Jurkat, Clone E6-1 (cell line): ENCODE results near the gene ARNT2.

Experiments used
- DNase-seq: peaks from one replicate; pipeline ENCODE4 v3.0.0-alpha.2; 2011; ENCODE audit warnings: low read depth, low spot score
- H3K4me3 ChIP-seq: 2 replicates; pipeline ENCODE4 v1.5.1; 2011; ENCODE audit warnings: mild to moderate bottlenecking, low read length, control low read depth, moderate library complexity

Gene ARNT2

DNA sequence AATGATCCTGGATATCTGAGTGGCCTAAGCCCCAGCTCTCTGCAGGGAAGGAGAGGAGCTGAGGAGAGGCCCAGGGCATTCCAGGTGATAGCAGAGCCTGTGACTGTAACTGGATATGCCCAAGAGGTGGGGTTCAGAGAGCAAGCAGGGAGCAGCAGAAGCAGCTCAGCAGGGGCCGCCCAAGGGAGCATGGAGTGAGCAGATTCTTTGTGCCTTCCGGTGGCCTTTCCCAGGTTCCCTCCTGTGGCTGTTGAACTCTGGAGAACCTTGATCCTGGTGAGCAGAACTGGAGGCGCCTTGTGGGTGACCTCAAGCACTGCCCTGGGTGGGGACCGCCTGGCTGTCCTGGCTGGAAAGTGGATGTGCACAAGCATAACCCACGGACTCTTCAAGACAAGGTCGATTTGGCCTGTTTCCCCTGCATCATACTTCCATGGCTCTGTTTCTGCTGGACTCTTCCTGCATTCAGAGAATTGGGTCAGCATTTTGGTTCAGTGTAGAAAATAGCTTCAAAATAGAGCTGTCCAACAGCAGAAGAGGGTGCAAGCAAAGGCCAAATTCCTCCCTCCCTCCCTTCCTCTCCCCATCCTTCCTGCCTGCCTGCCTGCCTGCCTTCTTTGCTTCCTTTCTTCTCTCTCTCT, 76.1 kb downstream of the ARNT2 start:
- no peak overlapping the region for H3K4me3 ChIP-seq
- DNase-seq = no peak

DNA sequence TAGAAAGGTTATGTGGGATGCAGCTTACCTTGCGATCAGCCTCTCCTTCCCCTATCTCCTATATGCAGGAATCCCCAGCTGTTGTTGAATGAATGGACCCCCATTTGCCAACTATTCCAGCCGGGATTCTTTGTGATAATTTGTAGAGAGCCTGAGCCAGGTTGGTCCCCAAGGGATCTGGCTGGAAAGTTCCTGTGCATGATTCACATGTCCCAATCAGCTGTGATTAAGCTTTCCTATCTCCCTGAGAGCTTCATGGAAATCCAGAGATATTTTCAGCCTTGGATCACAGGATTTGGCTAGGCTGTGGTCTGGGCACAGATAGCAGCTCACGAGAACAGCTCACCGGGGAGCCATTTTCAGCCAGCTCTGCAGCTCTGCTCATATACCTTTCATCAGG, 76.7 kb downstream of the ARNT2 start:
- H3K4me3 ChIP-seq = no peak overlapping the region
- no peak for DNase-seq

DNA sequence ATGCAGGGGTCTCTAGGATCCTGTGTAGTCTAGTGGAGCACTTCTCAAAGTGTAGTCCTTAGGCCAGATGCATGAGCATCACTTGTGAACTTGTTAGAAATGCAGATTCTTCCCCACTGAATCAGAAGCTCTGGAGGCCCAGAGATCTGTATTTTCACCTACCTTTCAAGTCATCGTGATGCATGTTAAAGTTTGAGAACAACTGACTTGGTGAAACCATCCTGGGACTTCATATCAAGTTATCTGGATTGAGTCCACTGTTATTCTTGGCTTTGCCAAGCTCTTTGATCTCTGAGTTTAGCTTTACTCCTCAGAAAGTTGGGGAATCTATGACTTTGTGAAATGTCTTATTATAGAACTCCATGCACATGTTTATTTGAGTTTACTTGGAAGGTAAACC, 78.5 kb downstream of the ARNT2 start:
- no peak for DNase-seq

DNA sequence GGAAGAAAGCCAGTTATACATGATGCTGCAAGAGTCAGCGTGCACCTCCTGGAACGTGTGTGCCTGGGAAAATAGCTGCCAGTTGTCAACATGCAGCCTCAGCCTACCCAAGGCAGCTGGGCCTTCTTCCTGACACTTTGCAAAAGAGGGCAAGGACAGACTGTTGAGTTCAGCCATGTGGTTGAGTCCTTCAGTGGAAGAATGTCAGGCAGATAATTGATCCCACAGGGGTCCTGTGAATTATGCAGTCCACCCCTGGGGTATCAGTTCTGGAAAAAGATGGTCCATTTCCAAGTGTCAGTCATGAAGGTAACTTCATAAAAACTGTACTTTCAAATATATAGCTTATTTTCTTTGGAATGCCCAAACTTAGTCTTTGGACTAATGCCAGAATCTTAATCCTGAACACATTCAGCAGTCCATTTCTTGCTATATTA, 79.6 kb downstream of the ARNT2 start:
- H3K4me3 ChIP-seq = no peak overlapping the region
- no peak for DNase-seq

More for the DNA sequence above, 78.5 kb downstream of the ARNT2 start:
- H3K4me3 ChIP-seq = no peak overlapping the region

DNA sequence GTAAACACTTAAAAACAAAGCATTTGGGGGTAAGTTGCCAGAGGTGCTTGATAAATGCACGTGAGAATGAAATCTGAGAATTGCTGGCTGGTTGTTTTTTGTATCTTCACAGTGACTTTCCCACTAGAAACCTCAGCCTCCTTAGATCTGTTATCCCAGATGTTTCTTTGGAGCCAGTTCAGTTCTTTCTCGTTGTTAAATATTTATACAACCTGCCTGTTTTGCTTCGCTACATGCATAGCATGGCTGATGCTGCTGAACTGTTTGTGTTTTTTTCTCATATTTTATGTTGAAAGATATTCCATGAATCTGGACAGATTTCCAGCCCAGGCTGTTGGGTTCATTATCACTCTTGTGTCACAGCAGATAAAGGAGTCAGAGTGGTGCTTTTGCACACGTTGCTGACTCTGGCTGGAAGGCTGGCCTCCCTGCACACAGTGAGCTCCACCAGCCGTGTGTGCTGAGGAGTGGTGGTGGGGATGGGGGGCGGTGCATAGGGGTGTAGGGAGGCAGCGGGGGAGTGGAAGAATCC, 80.2 kb downstream of the ARNT2 start:
- DNase-seq = no peak
- no peak overlapping the region for H3K4me3 ChIP-seq

DNA sequence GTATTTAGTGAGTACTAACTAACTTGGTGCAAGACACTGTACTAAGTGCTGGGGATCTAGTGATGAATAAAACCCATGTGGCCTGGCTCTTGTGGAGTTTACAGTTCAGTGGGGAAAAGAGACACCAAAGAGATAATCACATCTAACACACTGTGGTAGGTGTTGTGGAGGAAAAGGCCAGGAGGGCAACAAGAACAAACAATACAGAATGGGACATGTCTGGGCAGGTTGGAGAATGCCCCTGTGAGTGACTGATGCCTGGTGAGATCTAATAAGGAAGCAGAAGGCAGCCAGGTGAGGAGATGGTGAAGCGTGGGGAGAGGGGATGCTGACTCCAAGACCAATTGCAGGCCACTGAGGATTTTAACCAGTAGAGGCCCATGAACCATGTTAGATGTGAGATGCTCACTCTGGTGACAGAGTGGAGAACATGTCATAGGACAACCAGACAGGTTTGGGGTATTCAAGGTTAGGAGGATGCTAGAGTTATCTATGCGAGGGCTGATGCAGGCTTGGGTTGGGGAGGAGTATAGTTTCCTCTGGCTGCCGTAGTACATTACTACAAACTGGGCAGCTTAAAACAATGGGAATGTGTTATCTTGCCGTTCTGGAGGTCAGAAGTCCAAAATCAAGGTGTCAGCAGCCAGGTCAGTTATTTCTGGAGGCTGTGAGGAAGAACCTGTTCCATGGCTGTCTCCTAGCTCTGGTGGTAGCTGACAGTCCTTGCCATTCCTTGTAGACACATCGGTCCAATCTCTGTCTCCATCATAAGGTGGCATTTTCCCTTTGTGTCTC, 81.4 kb downstream of the ARNT2 start:
- no peak for DNase-seq

DNA sequence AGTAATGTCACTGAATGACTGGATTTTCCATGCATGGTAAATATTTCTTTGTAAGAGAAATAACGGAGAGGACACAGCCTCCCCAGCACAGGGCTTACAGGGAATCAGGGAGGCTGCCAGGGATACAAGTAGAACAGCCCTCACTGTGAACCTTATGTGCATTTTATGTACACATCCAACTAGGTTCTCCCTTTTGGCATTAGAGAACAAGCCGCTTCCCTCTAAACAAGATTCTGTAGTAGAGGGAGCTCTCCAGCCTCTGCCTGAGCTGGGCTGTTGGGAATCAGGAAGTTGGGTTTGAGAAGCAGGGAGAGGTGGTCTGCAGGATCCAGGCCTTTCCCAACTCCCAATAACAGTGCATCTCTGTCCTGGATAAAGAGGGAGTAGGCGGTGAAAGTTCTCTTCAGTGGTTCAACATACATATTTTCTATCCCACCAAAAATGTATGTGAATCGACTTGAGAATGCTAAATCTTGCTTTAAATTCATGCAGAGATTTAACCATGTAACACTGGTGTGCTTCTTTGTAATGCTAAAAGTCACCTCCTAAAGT, 83.7 kb downstream of the ARNT2 start:
- DNase-seq = no peak
- H3K4me3 ChIP-seq = no peak overlapping the region

More for the DNA sequence above, 81.4 kb downstream of the ARNT2 start:
- no peak overlapping the region for H3K4me3 ChIP-seq

DNA sequence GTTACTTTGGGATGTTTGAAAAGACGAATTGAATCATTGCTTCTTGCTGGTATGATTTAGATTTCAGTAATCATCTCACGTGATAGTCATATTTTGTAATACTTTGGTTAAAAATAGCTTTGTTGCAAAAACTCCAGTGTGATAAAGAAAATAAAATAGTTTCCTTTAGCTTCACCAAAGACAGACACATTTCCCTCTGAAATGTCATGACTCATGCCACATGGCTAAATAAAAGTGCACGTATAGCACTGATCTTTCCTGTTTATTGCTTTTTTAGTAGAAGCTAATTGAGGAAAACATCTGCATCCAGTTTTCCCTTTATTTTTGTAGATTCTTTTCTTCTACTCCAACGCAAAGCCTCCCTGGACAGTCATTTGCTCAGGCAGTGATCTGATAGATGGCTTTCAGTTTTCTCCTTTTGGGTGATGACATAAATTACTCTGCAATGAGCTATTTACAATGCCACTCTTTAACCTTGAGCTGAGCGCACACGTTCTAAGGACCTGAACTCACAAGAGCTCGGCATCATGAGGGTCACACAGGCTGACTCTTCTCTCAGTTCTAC, 84.9 kb downstream of the ARNT2 start:
- H3K4me3 ChIP-seq = no peak overlapping the region
- no peak for DNase-seq

DNA sequence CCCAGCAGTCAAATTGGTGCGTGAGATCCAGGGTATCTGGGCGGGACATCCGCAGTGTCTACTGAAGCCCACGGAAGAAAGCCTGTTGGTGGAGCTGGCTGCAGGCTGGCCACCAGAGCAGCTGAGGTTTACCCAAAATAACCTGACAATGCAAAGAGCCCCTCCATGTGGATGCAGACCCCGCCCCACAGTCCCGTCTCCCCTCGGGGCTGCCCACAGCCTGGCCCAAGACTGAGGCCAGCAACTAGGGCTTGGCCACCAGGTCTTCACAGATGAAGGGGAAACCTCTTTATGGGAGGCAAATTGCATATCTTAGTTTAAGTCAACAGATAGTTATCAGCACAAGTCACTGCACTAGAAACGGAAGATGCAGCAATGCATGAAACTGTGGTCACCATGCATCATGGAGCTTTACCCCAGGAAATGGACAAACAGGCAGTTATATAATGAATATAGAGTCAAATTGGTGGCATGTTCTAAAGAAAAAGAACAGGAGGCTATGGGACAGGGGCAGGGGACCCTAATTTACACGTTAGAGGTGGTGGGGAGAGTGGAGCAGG, 86.3 kb downstream of the ARNT2 start:
- no peak overlapping the region for H3K4me3 ChIP-seq

DNA sequence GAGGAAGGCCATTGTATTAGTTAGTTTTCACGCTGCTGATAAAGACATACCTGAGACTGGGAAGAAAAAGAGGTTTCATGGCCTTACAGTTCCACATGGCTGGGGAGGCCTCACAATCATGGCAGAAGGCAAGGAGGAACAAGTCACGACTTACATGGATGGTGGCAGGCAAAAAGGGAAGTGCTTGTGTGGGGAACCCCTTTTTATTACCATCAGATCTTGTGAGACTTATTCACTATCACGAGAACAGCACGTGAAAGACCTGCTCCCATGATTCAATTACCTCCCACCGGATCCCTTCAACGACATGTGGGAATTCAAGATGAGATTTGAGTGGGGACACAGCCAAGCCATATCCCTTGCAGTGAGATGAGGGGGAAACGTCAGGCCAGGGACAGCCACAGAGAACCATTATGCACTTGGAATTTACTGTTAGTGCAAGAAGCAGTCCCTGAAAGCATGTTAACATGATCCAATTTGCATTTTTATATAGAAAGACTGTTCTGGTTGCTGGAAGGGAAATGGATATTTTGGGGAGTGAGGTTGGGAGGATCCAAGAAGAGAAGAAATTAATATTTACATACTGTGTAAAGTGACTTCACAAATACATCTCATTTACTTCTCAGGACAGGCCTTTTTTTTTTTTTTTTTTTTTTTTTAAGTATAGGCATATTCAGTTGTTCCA, 87.1 kb downstream of the ARNT2 start:
- no peak overlapping the region for H3K4me3 ChIP-seq
- no peak for DNase-seq

More for the DNA sequence above, 86.3 kb downstream of the ARNT2 start:
- no peak for DNase-seq

DNA sequence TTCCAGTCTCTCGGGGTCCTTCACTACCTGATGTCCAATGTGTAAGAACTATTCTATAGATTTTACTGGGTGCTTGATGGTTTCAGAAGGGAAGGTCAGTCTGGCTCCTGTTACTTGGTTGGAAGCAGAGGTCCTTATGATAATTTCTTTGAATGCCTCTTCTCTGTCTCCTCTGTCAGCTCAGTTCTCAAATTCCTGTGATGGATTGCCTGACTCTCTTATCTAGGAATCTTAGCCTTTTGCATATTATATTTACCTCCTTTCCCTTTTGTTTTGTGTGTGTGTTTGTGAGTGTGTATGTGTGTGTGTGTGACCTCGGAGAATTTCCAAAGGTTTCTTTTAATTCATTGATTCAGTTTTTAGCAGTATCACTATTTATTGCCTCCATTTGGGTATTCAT, 88.2 kb downstream of the ARNT2 start:
- no peak overlapping the region for H3K4me3 ChIP-seq
- DNase-seq = no peak

DNA sequence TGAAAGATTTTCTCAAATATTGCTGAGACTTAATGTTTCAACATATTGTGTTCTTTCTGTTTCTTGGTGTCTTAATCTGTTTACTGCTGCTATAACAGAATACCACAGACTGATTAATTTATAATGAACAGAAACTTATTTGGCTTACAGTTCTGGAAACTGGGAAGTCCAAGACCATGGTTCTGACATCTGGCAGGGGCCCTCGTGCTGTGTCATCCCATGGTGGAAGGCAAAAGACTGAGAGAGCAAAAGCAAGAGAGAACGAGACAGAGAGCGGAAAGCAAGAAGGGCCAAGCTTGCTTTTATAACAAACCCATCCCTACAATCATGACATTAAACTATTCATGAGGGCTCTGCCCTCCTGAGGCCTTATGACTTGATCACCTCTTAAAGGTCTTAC, 88.7 kb downstream of the ARNT2 start:
- DNase-seq = no peak
- H3K4me3 ChIP-seq = no peak overlapping the region

DNA sequence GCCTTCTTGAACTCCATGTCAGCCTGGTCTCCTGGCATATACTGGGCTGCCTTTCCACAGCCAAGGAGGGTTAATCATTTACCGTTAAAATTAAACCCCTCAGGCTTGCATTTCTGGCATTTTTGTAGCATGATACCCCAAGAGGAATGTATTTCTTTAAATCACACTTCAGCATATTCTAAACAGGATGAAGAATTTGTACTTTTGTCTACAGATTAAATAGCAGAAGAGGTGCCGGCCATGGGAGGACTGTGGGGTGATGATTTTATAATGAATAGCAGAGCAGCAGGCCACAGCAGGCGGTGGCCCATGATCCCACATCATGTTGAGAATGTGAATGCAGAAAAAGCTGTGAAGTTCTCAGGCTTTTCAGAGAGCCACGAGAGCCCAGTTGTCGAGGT, 90.2 kb downstream of the ARNT2 start:
- H3K4me3 ChIP-seq = no peak overlapping the region
- no peak for DNase-seq

DNA sequence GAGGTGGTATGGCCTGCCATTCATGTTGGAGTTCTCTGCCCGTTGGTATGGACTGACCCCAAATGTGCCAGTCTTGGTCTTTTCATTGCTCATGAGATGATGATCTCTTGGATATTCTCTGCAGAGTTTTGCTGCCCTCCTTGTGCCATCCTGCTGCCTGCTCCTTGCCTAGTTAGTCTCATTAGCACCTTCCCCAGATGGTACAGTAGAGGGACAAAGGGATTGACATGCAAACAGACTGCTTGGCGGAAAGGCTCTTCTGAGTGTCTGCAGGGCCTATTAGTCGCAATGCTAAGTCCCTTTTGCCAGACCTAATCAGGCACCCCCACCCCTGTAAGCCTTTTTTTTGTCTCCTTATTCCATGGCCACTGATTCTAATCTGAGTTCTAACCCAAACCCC, 90.6 kb downstream of the ARNT2 start:
- H3K4me3 ChIP-seq = no peak overlapping the region
- DNase-seq = no peak

DNA sequence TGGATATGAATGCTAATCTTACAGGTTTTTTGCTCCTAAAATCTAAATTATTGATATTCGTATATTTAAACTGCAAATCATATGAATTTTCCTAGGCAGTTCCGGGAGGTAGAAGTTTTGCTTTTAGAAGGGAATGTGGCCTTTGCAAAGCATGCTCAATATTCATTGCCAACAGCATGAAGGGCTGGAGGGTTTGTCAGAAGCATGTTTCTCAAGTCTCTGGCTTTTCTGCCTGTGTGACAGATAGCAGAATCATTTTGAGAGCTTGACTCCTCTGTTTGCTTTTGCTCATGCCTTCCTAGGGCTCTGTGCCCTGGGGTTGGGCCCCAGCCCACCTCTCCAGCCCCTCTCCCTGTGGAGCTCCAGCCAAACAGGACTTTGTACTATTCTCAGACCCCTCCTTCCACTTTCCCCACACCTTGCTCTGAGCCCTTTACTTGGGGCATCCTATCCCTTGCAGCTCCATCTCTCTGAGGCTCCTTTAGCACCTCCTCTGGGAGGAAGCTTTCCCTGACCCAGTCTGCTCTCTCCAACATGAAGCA, 91.3 kb downstream of the ARNT2 start:
- no peak for DNase-seq
- H3K4me3 ChIP-seq = no peak overlapping the region

DNA sequence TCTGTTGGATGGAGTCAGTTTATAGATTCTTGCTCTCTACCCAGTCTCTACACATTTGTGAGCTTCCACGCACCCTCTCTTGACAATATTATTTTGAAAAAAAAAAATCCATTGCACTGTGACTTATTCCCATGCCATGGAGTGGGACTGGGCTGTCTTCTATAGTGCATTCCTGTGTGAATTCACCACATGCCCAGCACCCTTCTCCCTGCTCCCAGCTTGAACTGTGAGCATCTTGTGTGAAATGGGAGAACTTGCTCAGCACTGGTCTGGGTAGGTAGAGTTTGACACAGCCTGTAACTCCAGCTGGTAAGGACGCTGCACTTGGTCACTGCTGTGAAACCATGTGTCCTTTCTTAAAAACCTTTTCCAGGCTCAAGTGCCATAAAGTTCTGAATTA, 91.9 kb downstream of the ARNT2 start:
- no peak for DNase-seq
- no peak overlapping the region for H3K4me3 ChIP-seq

DNA sequence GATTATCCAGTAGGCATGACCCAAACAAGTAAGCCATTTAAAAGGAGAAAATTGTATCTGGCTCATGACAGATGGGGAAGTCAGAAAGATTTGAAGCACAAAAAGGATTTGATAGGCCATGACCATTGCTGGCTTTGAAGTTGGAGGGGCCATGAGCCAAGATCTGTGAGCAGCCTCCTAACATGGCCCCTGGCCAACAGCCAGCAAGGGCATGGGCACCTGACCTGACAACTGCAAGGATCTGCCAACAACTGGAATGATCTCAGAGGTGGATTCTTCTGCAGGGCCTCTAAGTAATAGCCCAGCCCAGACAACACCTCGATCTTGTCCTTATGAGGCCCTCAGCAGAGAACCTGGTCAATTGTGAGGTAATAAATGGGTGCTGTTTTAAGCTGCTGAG, 93.0 kb downstream of the ARNT2 start:
- DNase-seq = no peak
- H3K4me3 ChIP-seq = no peak overlapping the region

DNA sequence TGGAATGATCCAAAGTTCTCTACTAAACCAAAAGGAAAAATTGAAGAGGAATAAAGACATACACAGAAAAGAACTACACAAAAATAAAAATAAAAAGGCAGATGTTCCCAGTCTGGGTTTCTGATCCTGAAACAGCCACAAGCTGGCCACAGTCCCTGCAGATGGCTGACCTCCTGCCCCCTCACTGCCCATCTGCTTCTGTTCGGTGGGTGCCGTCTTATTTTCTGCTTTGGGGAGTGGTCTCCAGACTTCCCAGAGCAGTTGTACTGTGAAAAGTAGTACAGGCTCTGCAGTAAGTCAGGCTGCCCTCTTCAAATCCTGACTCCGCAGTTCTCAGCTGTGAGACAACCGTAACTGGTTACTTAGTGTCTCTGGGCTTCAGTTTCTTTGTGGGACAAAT, 94.5 kb downstream of the ARNT2 start:
- DNase-seq = no peak
- H3K4me3 ChIP-seq = no peak overlapping the region

DNA sequence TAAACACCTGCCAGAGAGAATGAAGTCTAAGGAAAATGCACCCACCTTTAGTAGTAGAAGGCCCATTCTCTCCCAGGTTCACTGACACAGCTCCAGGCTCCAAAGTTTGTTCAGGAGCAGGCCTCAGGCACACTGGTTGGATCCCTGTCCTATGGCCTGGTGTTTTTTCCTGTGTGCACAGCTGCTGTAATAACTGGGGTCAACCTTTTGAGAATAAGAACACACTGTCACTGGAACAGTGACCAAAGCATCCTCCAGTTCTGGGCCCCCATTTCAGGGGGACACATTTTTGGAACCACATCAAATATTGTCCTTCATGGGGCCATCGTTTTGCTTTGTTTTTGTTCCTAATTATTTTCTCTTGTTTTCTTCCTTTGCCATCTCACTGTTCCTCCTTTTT, 95.8 kb downstream of the ARNT2 start:
- no peak overlapping the region for H3K4me3 ChIP-seq

More for the DNA sequence above, 95.8 kb downstream of the ARNT2 start:
- DNase-seq = no peak
